Measurements from ENCODE around the gene DCAF7. TPM values are rescaled to one million over a fixed set of nuclear protein-coding genes. Genes with fewer than 3 reads are reported as not detected.
A peak's percentile ranks its signal among the peaks of the same experiment; 100 is the strongest.

The DCAF7 gene
- total and polyA plus RNA-seq, 8 donors: 83.7 to 106 (median 100) TPM

DNA sequence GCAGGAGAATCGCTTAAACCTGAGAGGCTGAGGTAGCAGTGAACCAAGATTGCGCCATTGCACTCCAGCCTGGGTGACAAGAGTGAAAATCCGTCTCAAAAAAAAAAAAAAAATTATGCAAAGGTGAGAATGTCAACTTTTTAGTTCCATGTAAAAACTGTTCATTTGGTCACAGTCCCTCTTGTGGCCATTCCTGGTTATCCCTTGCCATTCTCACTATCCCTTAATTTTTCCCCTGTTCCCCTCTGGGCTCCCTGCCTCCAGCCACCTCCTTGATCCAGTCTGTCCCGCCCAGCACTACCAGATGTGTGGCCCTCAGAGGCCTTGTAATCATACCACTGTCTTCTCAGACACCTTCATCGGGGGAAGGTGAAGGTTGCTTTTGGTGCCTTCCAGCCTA, 23.4 kb downstream of the DCAF7 start:
- intact Hi-C loops (cut with DNase I): no loop called here
- DNase-seq (no peak), ATAC-seq (no peak)
- Histone ChIP-seq H3K27me3 (no peaks in the 10 kb centered on the region), H3K36me3 (peaks cover 0 to 6% of the 10 kb centered on the region in 2 donors), H3K27ac (no peak overlapping the region), H3K4me1 (peaks cover 0 to 16% of the 10 kb centered on the region in 2 donors), H3K4me3 (no peak overlapping the region), H3K9me3 (no peaks in the 10 kb centered on the region)
- TF ChIP-seq, protein P1, sequence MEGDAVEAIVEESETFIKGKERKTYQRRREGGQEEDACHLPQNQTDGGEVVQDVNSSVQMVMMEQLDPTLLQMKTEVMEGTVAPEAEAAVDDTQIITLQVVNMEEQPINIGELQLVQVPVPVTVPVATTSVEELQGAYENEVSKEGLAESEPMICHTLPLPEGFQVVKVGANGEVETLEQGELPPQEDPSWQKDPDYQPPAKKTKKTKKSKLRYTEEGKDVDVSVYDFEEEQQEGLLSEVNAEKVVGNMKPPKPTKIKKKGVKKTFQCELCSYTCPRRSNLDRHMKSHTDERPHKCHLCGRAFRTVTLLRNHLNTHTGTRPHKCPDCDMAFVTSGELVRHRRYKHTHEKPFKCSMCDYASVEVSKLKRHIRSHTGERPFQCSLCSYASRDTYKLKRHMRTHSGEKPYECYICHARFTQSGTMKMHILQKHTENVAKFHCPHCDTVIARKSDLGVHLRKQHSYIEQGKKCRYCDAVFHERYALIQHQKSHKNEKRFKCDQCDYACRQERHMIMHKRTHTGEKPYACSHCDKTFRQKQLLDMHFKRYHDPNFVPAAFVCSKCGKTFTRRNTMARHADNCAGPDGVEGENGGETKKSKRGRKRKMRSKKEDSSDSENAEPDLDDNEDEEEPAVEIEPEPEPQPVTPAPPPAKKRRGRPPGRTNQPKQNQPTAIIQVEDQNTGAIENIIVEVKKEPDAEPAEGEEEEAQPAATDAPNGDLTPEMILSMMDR (IDR thresholded peaks at IDR 0.05): no peak

DNA sequence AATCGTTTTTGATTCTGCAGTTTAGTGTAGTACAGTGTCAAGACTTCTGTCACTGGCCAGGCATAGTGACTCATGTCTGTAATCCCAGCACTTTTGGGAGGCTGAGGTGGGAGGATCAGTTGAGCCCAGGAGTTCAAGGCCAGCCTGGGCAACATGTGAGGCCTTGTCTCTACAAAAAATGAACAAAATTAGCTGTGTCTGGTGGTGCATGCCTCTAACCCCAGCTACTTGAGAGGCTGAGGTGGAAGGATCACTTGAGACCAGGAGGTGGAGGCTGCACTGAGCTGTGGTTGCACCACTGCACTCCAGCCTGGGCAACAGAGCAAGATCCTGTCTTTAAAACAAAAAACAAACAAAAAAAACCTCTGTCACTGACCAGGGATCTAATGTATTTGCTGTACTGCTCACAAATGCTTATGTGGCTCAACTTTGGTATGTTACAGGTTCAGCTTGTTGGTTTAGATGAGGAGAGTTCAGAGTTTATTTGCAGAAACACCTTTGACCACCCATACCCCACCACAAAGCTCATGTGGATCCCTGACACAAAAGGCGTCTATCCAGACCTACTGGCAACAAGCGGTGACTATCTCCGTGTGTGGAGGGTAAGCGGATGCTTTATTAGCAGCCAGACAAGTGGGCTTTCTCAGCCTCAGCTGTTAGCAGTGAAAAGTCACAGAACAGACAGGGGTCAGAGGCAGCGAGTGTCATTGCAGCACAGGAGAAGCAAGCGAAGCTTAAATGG, 27.9 kb downstream of the DCAF7 start:
- TF ChIP-seq, protein P1 (IDR thresholded peaks at IDR 0.05): no peak
- H3K27me3 ChIP-seq: no peaks in the 10 kb centered on the region
- H3K27ac ChIP-seq: peak overlapping the region in 1 of 2 donors; percentile 30
- peaks cover 0 to 47% of the 10 kb centered on the region in 2 donors for H3K36me3 ChIP-seq
- peaks cover 0 to 5% of the 10 kb centered on the region in 2 donors for H3K4me1 ChIP-seq
- intact Hi-C loops (cut with DNase I): no loop called here
- no peak for DNase-seq
- no peaks in the 10 kb centered on the region for H3K9me3 ChIP-seq
- ATAC-seq: no peak
- no peak overlapping the region for H3K4me3 ChIP-seq

DNA sequence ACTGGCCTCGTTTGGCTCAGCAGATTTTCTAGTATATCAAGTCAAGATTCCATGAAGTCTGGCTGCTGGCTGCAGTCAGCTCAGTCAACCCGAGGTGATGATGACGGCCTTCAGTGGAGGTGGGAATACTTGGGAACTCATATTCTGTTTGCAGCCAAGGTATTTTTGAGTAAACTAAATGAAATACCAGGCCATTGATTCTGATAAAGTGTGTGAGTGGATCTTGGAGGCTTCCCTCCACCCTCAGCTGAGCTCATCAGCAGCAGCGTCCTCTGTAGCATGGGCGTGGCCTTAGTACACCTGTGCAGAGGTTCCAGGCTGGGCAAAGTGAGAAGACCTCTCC, 28.5 kb downstream of the DCAF7 start:
- no peak overlapping the region for H3K4me3 ChIP-seq
- no peaks in the 10 kb centered on the region for H3K27me3 ChIP-seq
- H3K9me3 ChIP-seq: no peaks in the 10 kb centered on the region
- intact Hi-C loops (cut with DNase I): no loop called here
- no peak for DNase-seq
- no peak for ATAC-seq
- H3K36me3 ChIP-seq: peaks cover 0 to 51% of the 10 kb centered on the region in 2 donors
- H3K4me1 ChIP-seq: peaks cover 0 to 5% of the 10 kb centered on the region in 2 donors
- TF ChIP-seq, protein P1 (IDR thresholded peaks at IDR 0.05): no peak
- peak overlapping the region in 1 of 2 donors; percentile 30 for H3K27ac ChIP-seq

DNA sequence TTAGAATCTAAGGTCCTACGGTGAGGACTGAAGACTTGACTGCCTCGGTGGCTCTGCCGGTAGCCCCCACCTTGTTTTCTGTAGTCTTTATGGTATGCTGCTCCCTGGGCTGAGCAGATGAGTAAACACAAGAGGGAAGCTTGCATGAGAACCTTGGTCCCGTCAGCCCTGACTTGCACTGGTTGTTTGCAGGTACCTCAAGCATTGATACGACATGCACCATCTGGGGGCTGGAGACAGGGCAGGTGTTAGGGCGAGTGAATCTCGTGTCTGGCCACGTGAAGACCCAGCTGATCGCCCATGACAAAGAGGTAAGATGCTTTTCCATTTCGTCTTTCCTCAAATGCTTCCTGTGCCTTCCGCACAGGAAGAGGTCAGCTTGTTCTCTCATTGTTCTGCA, 29.4 kb downstream of the DCAF7 start:
- ATAC-seq (no peak), DNase-seq (peak in 1 of 4 donors; percentile 9)
- Histone ChIP-seq H3K4me3 (no peak overlapping the region), H3K27me3 (no peaks in the 10 kb centered on the region), H3K9me3 (no peaks in the 10 kb centered on the region), H3K27ac (peak overlapping the region in 1 of 2 donors; percentile 30), H3K4me1 (peaks cover 0 to 5% of the 10 kb centered on the region in 2 donors), H3K36me3 (peaks cover 0 to 58% of the 10 kb centered on the region in 2 donors)
- TF ChIP-seq, protein P1 (IDR thresholded peaks at IDR 0.05): no peak
- intact Hi-C loops (cut with DNase I): no loop called here

DNA sequence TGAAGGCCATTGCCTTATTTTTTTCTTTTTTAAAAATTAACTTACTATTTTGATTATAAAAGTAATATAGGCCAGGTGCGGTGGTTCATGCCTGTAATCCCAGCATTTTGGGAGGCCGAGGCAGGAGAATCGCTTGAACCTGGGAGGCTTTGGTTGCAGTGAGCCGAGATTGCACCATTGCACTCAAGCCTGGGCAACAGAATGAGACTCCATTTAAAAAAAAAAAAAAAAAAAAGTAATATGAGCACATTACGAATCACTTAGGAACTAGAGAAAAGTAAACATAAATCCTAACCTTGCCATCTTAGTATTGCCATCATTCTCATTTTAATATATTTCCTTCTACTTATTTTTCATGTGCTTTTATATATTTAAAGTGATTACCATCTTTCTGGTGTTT, 37.5 kb downstream of the DCAF7 start:
- H3K27ac ChIP-seq: no peak overlapping the region
- H3K9me3 ChIP-seq: no peaks in the 10 kb centered on the region
- H3K36me3 ChIP-seq: peaks cover 0 to 100% of the 10 kb centered on the region in 2 donors
- H3K27me3 ChIP-seq: no peaks in the 10 kb centered on the region
- intact Hi-C loops (cut with DNase I): no loop called here
- H3K4me1 ChIP-seq: no peaks in the 10 kb centered on the region
- no peak overlapping the region for H3K4me3 ChIP-seq
- TF ChIP-seq, protein P1 (IDR thresholded peaks at IDR 0.05): no peak
- ATAC-seq (no peak), DNase-seq (no peak)

Measured in left lung (tissue), 10 donors.